Transverse colon (tissue), 4 donors: ENCODE data around the gene MARCHF3. TPM values are rescaled to one million over a fixed set of nuclear protein-coding genes. Genes with fewer than 3 reads are reported as not detected.

Experiments
- DNase-seq: peaks from one replicate; pipeline ENCODE4 v3.0.0-alpha.2; 2019
- H3K27ac ChIP-seq, 4 donors: fragments of 200-600 bp; sonication (generic); 2 replicates each; pipeline ENCODE4 v1.5.1; 2016 to 2018; ENCODE audit warnings: inconsistent platforms in 4 of 4
- H3K27me3 ChIP-seq: fragments of 200-600 bp; sonication (generic); 2 replicates; pipeline ENCODE4 v1.5.1; 2017; ENCODE audit warnings: inconsistent platforms
- H3K36me3 ChIP-seq, 4 donors: fragments of 200-600 bp; sonication (generic); 2 replicates each; pipeline ENCODE4 v1.5.1; 2017 to 2019; ENCODE audit warnings: inconsistent platforms in 4 of 4
- H3K4me1 ChIP-seq, 4 donors: fragments of 200-600 bp; sonication (generic); 2 replicates each; pipeline ENCODE4 v1.5.1; 2017 to 2020; ENCODE audit warnings: inconsistent platforms in 4 of 4
- H3K4me3 ChIP-seq, 4 donors: fragments of 200-600 bp; sonication (generic); 1 replicate in 1 of 4; 2 replicates in 3 of 4; pipeline versions ENCODE4 v1.5.1 to v1.6.1; 2017 to 2019; ENCODE audit warnings: inconsistent platforms in 4 of 4
- H3K9me3 ChIP-seq, 2 donors: fragments of 200-600 bp; sonication (generic); 2 replicates each; pipeline ENCODE4 v1.5.1; 2017 to 2019; ENCODE audit warnings: inconsistent platforms in 2 of 2
- CTCF ChIP-seq, 5 experiments: fragments of 200-600 bp in 3 of 5; fragments of 450-650 bp in 2 of 5; sonication (generic) in 3 of 5; IDR thresholded peaks; 1 replicate in 2 of 5; 2 replicates in 3 of 5; pipeline ENCODE4 v1.5.1; 2016 to 2017; ENCODE audit warnings: antibody characterized with exemption in 5 of 5, inconsistent platforms in 3 of 5, mild to moderate bottlenecking in 2 of 5, moderate library complexity in 1 of 5
- EP300 ChIP-seq: sonication (generic); formaldehyde crosslinking; IDR thresholded peaks from one replicate; pipeline ENCODE4 v1.6.1; 2017; ENCODE audit warnings: antibody characterized with exemption, low read depth
- POLR2A ChIP-seq: fragments of 450-650 bp; IDR thresholded peaks from one replicate; pipeline ENCODE4 v1.6.1; 2016; ENCODE audit warnings: antibody characterized with exemption, mild to moderate bottlenecking, moderate library complexity
- POLR2AphosphoS5 ChIP-seq, 3 donors: sonication (generic); formaldehyde crosslinking; IDR thresholded peaks; one replicate each; pipeline ENCODE4 v1.6.1; 2016; ENCODE audit warnings: antibody characterized with exemption in 3 of 3
- WGBS, 2 donors: methylation state at CpG; one replicate each; pipeline ENCODE4 v1.1.5; 2018; ENCODE audit warnings: low coverage in 1 of 2; 5-methylcytosine and 5-hydroxymethylcytosine counted together
- in situ Hi-C, 4 donors: fragments of 200-750 bp; cut with MboI; loops; one replicate each; pipeline versions ENCODE4 v1.15.0 to v1.15.1; 2017; ENCODE audit warnings: low sequenced_read_pairs in 3 of 4, low pct_ligation_motif_present in 1 of 4, low pct_unique_long_range_greater_than_20kb in 1 of 4
- intact Hi-C: fragments of 100-400 bp; cut with DNase I; formaldehyde crosslinking; loops from one replicate; pipeline ENCODE4 v1.15.1; 2023; ENCODE audit warnings: low total_unique reads
- total RNA-seq, 4 donors: library from RNA; depleted of rRNA; stranded (reverse); fragments of >200 nt; gene quantifications; one replicate each; pipeline ENCODE4 v1.1.0, GENCODE V29; 2016

MARCHF3 gene
- total RNA-seq, 4 donors from 2014 or later: 20.3 to 29.6 (median 23.0) TPM

GRCh38 chr5:126981701-126982100, 48.7 kb downstream of the MARCHF3 start:
- TF ChIP-seq POLR2A: no peak
- no peak for DNase-seq
- no peaks in the 10 kb centered on the region for H3K9me3 ChIP-seq
- H3K4me1 ChIP-seq: no peaks in the 10 kb centered on the region
- H3K36me3 ChIP-seq: no peaks in the 10 kb centered on the region
- 67 to 81% methylated on average over 1 of the region's 1 CpG for WGBS, 2 donors
- in situ Hi-C loops: no loop called here
- intact Hi-C loops: no loop called here
- no peak overlapping the region for H3K4me3 ChIP-seq
- H3K27ac ChIP-seq: no peak overlapping the region
- no peaks in the 10 kb centered on the region for H3K27me3 ChIP-seq

- no peaks in the 10 kb centered on the region for H3K36me3 ChIP-seq
- DNase-seq: no peak
- in situ Hi-C loops (no loop called here), intact Hi-C loops (no loop called here)
- H3K4me3 ChIP-seq: no peak overlapping the region
- H3K4me1 ChIP-seq: no peaks in the 10 kb centered on the region
- WGBS, 2 donors: 72 to 85% methylated on average over 2 of the region's 2 CpGs
- no peaks in the 10 kb centered on the region for H3K9me3 ChIP-seq
- H3K27ac ChIP-seq: no peak overlapping the region
- H3K27me3 ChIP-seq: no peaks in the 10 kb centered on the region
- no peak for TF ChIP-seq EP300
Observed at GRCh38 chr5:126981222-126981621, 49.1 kb downstream of the MARCHF3 start.

GRCh38 chr5:126978258-126978657, 52.1 kb downstream of the MARCHF3 start:
- Histone ChIP-seq H3K9me3 (no peaks in the 10 kb centered on the region), H3K27me3 (no peaks in the 10 kb centered on the region), H3K36me3 (no peaks in the 10 kb centered on the region), H3K27ac (no peak overlapping the region), H3K4me1 (peaks cover 0 to 3% (median under 1%) of the 10 kb centered on the region in 4 donors), H3K4me3 (no peak overlapping the region)
- in situ Hi-C loops (no loop called here), intact Hi-C loops (no loop called here)
- WGBS, 2 donors: 83 to 85% methylated on average over 4 of the region's 4 CpGs
- no peak for TF ChIP-seq CTCF (IDR thresholded peaks at IDR 0.05)
- TF ChIP-seq EP300: no peak
- TF ChIP-seq POLR2A: no peak
- no peak for TF ChIP-seq POLR2AphosphoS5 (IDR thresholded peaks at IDR 0.05)
- DNase-seq: no peak

- H3K27me3 ChIP-seq: no peaks in the 10 kb centered on the region
- in situ Hi-C loops: no loop called here
- no peak for TF ChIP-seq EP300
- no peak for TF ChIP-seq POLR2AphosphoS5 (IDR thresholded peaks at IDR 0.05)
- no peak for TF ChIP-seq POLR2A
- TF ChIP-seq CTCF (IDR thresholded peaks at IDR 0.05): no peak
- no peaks in the 10 kb centered on the region for H3K9me3 ChIP-seq
- no peaks in the 10 kb centered on the region for H3K36me3 ChIP-seq
- no peak overlapping the region for H3K4me3 ChIP-seq
- intact Hi-C loops: no loop called here
- H3K4me1 ChIP-seq: peaks cover 0 to 17% (median 15%) of the 10 kb centered on the region in 4 donors
- DNase-seq: no peak
- 92 to 100% methylated on average over 1 to 6 of the region's 6 CpGs for WGBS, 2 donors
- no peak overlapping the region for H3K27ac ChIP-seq
Observed at GRCh38 chr5:126976520-126977172, 53.7 kb downstream of the MARCHF3 start.

- Histone ChIP-seq H3K4me3 (no peak overlapping the region), H3K27me3 (no peaks in the 10 kb centered on the region), H3K36me3 (no peaks in the 10 kb centered on the region), H3K27ac (no peak overlapping the region), H3K4me1 (peaks cover 0 to 26% (median 16%) of the 10 kb centered on the region in 4 donors), H3K9me3 (no peaks in the 10 kb centered on the region)
- TF ChIP-seq POLR2AphosphoS5 (IDR thresholded peaks at IDR 0.05): no peak
- TF ChIP-seq CTCF (IDR thresholded peaks at IDR 0.05): no peak
- no peak for TF ChIP-seq EP300
- TF ChIP-seq POLR2A: no peak
- DNase-seq: no peak
- in situ Hi-C loops: no loop called here
- intact Hi-C loops: no loop called here
Observed at GRCh38 chr5:126975796-126976195, 54.6 kb downstream of the MARCHF3 start.
